ENCODE data around the gene NACC2.

GRCh38 chr9:136010615-136011361 lies 84.3 kb downstream of the NACC2 start:
- no peak for TF ChIP-seq CTCF (IDR thresholded peaks at IDR 0.05)
- TF ChIP-seq EZH2 (IDR thresholded peaks at IDR 0.05; ENCODE audit: borderline replicate concordance, insufficient read depth, low read depth, low read length, poor library complexity, severe bottlenecking) = no peak
